ENCODE results near the gene CDK11B.
"Not testable (repeated sequence)": the region's sequence is repeated elsewhere in the genome, so short reads cannot be mapped to it uniquely, and the experiment has no call there.

CDK11B gene

GRCh38 chr1:1595341-1595740 lies 63.5 kb downstream of the CDK11B start:
- peaks cover 39% of the 10 kb centered on the region for H3K27me3 ChIP-seq (ENCODE audit: control insufficient read depth, insufficient read depth, low read length)

GRCh38 chr1:1594602-1595260 lies 64.1 kb downstream of the CDK11B start:
- no peak overlapping the region for H3K4me3 ChIP-seq (ENCODE audit: low read length)

More at GRCh38 chr1:1595341-1595740, 63.5 kb downstream of the CDK11B start:
- H3K36me3 ChIP-seq (ENCODE audit: control insufficient read depth, low read depth, low read length); H3K4me1 ChIP-seq (ENCODE audit: control insufficient read depth, low read depth, low read length); H3K9me3 ChIP-seq (ENCODE audit: control insufficient read depth, low read depth, low read length); H3K9ac ChIP-seq (ENCODE audit: low read length); H3K27ac ChIP-seq (ENCODE audit: low read length); H3K4me3 ChIP-seq (ENCODE audit: low read length): not testable (repeated sequence)

GRCh38 chr1:1593834-1594601 lies 64.8 kb downstream of the CDK11B start:
- Histone ChIP-seq H3K27ac (ENCODE audit: low read length) (no peak overlapping the region), H3K9ac (ENCODE audit: low read length) (no peak overlapping the region), H3K4me3 (ENCODE audit: low read length) (no peak overlapping the region), H3K27me3 (ENCODE audit: control insufficient read depth, insufficient read depth, low read length) (peaks cover 31% of the 10 kb centered on the region), H3K36me3 (ENCODE audit: control insufficient read depth, low read depth, low read length) (no peaks in the 10 kb centered on the region), H3K9me3 (ENCODE audit: control insufficient read depth, low read depth, low read length) (no peaks in the 10 kb centered on the region), H3K4me1 (ENCODE audit: control insufficient read depth, low read depth, low read length) (no peaks in the 10 kb centered on the region)

More at GRCh38 chr1:1594602-1595260, 64.1 kb downstream of the CDK11B start:
- Histone ChIP-seq H3K9ac (ENCODE audit: low read length) (no peak overlapping the region), H3K27ac (ENCODE audit: low read length) (no peak overlapping the region), H3K36me3 (ENCODE audit: control insufficient read depth, low read depth, low read length) (no peaks in the 10 kb centered on the region), H3K4me1 (ENCODE audit: control insufficient read depth, low read depth, low read length) (no peaks in the 10 kb centered on the region), H3K9me3 (ENCODE audit: control insufficient read depth, low read depth, low read length) (no peaks in the 10 kb centered on the region), H3K27me3 (ENCODE audit: control insufficient read depth, insufficient read depth, low read length) (peaks cover 37% of the 10 kb centered on the region)

DNA sequence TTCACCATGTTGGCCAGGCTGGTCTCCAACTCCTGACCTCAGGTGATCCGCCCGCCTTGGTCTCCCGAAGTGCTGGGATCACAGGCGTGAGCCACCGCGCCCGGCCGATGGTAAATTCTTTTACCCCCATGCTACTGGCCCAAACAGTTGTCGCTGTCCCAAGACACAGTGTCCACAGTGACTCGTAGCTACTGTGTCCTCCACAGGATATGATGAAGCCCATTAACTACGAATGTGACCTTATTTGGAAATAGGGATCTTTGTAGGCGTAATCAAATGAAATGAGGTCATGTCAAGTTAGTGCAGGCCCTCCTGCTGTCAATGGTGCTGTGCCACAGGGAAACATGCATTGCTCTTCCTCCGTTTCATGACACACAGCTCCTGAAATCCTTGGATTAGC lies 67.4 kb downstream of the CDK11B start:
- Histone ChIP-seq H3K27me3 (ENCODE audit: control insufficient read depth, insufficient read depth, low read length) (peaks cover 13% of the 10 kb centered on the region), H3K4me1 (ENCODE audit: control insufficient read depth, low read depth, low read length) (no peaks in the 10 kb centered on the region), H3K4me3 (ENCODE audit: low read length) (no peak overlapping the region), H3K9ac (ENCODE audit: low read length) (no peak overlapping the region), H3K27ac (ENCODE audit: low read length) (no peak overlapping the region), H3K36me3 (ENCODE audit: control insufficient read depth, low read depth, low read length) (no peaks in the 10 kb centered on the region), H3K9me3 (ENCODE audit: control insufficient read depth, low read depth, low read length) (no peaks in the 10 kb centered on the region)

All from iPS-18a (cell line).